Loucy (cell line): ENCODE measurements around the gene PARD3B.

Source experiments
- EZH2phosphoT487 ChIP-seq: fragments of 200-600 bp; IDR thresholded peaks from 2 replicates; pipeline ENCODE4 v1.6.1; 2018; ENCODE audit warnings: antibody characterized with exemption, mild to moderate bottlenecking, moderate library complexity, borderline replicate concordance
- TF ChIP-seq, protein P1 (sequence below): fragments of 200-600 bp; sonication (generic); conservative IDR thresholded peaks from 2 replicates; pipeline ENCODE4 v1.5.1; 2014; ENCODE audit warnings: mild to moderate bottlenecking, antibody characterized with exemption, low read length

DNA sequence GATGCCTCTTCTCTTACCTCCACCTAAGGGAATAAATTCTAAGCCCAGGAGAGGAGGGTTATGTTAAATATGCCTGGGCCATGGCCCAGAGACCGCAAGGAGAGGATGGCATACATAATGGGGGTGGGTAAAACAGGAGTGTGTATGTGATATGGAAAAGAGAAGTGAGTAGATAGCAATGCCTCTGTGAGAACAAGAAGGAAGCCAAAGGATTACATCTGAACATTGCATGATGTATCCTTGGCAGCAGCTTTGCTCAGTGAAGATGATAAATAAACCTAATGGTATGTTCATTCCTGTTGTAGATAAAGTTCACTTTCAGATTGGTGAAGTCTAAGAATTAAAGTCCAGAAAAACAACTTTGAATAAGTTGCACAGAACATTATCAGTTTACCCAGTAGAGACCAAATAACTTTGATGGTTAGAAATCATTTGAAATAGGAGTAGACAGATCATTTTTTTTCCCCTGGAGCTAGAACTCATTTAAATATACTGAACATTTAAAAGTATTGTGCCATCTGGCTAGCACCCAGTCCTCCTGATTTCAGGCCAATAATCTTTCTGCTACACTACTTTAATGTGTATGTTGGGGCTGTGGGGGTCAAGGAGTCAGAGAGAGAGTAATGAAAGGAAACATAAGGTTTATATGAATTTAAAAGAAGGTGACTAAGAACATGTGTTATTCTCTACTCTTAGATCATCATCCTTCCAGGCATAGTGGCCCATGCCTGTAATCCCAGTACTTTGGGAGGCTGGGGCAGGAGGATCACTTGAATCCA, 231.7 kb downstream of the PARD3B start:
- TF ChIP-seq, protein P1, sequence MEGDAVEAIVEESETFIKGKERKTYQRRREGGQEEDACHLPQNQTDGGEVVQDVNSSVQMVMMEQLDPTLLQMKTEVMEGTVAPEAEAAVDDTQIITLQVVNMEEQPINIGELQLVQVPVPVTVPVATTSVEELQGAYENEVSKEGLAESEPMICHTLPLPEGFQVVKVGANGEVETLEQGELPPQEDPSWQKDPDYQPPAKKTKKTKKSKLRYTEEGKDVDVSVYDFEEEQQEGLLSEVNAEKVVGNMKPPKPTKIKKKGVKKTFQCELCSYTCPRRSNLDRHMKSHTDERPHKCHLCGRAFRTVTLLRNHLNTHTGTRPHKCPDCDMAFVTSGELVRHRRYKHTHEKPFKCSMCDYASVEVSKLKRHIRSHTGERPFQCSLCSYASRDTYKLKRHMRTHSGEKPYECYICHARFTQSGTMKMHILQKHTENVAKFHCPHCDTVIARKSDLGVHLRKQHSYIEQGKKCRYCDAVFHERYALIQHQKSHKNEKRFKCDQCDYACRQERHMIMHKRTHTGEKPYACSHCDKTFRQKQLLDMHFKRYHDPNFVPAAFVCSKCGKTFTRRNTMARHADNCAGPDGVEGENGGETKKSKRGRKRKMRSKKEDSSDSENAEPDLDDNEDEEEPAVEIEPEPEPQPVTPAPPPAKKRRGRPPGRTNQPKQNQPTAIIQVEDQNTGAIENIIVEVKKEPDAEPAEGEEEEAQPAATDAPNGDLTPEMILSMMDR = no peak
- no peak for TF ChIP-seq EZH2phosphoT487
